Left hindlimb (tissue), 1 donor: Measurements from ENCODE around the gene TSGA10.
"Not testable (repeated sequence)": the region's sequence is repeated elsewhere in the genome, so short reads cannot be mapped to it uniquely, and the experiment has no call there.

Experiments
- DNase-seq: peaks from one replicate; pipeline ENCODE4 v3.0.0-alpha.2; 2018

The TSGA10 gene

DNA sequence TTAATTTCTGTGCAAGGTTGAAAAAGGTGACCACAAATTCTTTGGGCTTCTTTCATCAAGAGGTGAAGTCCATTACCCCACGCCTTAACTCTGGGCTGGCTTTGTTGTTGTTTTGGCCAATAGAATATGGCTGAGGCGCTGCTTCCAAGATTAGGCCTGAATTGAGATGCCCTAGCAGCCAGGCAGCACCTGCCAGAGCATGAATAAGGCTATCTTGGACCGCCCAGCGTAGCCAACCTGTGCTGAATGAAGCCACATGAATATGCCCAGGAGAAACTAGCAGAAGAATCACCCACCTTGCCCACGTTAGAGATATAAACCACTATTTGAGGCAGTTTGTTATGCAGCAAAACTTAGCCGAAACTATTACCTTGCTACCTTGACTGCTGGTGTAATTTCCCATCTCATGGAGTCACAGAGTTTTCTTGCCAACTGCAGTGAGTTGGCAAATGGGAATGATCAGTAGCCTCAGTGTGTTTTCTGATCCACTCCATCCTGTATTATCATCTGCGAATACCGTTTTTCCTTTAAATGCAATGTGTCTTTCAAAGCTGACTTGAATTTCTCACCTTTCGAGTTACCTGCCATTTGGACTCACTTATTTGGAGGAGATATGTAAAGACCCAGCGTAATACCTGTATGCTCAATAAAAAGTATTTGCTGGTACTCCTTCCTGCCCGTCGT lies 679 bp downstream of the TSGA10 start:
- no peak for DNase-seq

DNA sequence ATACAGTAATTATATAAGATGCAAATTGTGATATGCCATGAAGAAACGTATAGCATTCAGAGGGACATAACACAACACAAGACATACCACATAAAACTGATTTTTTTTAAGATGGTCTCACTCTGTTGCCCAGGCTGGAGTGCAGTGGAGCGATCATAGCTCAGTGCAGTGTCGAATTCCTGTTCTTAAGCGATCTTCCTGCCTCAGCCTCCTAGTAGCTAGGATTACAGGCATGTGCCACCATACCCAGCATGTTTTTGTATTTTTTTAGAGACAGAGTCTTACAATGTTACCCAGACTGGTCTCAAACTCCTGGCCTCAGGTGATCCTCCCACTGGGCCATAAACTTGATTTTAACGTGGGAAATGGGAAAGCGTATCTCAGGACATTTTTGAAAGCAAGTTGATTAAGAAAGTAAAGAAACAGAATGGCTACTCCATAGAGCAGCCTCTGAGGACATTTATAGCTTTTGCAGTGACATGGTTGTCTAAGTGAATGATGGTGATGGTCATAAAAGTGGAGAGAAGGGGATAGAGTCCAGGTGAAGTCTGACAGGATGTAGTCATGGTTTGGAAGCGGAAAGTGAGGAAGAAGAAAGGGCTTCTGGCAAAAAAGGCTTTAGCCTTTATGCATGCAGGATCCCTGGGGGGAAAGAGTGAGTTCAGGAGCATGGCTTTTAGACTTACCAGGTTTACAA lies 2.4 kb downstream of the TSGA10 start:
- DNase-seq, result no peak

DNA sequence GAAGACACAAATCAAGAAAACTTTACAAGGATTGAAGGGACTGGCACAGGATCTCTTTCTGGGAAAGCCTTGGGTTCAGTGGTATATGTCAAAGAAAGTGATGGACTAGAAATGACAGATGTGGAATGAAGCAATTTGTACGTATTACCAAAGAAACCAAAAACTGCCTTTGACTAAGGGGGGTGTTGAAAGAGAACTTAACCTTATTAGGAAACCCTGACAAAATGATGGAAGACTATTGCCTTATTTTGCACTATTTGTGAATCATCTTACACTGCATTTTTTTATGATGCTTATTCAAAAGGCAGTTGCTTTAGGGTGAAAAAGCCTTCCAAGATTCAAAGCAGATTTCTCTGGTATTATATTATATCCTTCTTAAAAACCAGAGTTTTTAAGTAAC lies 4.0 kb downstream of the TSGA10 start:
- DNase-seq, result no peak

DNA sequence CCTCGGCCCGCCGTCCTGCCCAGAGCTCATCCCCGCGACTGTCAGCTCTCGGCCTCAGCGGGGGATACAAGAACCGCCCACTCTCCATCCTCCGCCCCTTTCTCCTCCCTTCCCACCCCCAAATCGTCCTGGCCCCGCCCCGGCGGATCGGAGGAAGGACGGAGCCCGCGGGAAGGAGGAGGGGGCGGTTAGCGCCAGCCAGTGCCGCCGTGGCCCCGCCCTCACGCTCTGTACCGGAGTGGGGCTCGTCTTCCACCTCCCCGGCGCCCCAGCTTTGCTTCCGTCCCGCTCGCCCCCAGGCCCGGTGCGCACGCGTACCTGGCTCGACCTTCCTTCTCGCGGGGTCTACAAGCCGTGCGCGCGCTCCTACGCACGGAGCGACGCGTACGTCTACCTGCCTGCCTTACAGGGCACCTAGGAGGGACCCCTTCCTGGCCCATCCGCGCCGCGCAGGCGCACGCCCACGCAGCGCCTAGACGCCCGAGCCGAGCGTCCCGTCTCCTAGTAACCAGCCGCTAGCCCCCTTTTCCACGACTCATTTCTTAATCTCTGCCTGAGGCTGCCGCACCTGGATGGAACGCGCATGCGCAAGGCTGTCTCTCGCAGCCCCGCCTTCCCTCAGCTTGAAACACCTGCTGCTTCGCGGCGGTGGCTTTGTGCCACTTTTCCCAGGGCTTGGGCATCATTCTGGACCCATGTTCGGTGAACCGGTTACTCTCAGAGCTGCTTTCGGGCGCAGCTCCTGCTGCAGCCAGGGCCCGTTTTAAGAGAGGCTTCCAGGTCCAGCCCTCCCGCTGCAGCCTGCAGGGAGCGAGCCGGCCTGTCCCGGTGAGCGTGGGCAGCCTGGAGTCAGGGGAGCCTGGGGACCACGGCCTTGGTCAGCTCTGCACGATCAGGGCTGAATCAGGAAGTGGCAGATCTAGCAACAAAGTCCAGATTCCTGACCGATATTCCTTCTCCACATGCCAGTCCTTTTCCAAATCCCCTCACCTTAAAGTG lies 13.3 kb downstream of the TSGA10 start, which contains the start of gene C2orf15:
Gene C2orf15 (plus strand): TSS at position 598 of the 999 bp plus-strand sequence. CDS start 8,852 bp downstream, outside the sequence.
- peak; percentile 94 for DNase-seq

DNA sequence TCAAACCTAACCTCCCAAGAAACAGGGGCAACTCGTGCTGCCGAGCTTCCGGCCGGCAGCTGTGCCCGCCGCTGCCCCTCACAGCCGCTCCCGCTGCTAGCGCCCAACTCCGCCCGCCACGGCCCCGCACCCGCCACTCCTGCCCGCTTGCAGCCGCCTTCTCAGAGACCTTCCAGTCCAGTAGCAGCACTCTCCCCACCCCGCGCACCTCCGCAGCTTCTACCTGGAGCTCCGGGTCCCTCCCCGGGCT lies 14.0 kb downstream of the TSGA10 start:
- DNase-seq, result no peak

DNA sequence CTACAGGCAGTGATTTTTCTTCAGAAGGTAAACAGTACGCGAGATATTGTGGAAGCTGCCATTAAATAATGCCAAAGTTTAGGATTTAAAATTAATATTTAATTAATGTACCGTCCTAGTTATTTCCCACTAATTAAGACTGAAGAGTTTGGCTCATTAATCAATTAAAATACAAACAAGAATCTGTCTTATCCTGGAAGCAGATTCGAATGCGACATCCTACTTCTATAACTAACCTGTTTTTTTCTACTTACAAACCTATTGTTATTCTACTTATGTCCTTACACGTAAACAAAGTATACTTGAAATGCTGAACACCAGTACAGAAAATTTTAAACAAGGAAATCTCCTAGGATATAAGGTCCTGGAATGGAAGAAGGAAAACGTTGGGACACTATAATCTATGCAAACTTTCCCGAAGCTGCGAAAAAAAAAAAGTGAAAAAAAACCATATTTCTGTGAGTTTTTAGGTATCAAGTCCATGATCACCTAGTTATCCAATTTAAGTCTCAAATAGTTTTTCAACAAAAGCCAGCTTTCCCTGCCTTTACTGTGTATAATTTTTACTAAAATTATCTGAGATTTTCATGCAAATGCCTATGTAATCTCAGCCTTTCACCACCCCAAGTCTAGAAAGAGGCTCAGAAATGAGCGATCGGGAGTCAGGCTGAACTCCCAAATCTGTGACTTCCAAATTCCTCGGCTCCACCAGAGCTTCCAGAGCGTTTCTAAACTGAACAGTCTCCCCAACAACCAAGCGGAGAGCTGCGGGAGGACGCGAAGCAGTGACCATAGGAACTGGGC lies 14.5 kb downstream of the TSGA10 start:
- no peak for DNase-seq

DNA sequence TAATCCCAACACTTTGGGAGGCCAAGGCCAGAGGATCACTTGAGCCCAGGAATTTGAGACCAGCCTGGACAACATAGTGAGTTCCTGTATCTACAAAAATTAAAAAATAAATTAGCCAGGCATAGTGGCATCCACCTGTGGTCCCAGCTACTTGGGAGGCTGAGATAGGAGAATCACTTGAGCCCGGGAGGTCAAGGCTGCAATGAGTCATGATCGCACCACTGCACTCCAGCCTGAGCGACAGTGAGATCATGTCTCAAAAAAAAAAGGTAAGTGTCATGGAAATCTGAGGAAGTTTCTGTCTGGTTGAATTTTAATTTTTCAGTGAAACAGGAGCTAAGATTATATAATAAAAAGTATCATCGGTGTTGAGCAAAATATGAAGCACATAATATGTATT lies 15.7 kb downstream of the TSGA10 start:
- DNase-seq, result no peak

DNA sequence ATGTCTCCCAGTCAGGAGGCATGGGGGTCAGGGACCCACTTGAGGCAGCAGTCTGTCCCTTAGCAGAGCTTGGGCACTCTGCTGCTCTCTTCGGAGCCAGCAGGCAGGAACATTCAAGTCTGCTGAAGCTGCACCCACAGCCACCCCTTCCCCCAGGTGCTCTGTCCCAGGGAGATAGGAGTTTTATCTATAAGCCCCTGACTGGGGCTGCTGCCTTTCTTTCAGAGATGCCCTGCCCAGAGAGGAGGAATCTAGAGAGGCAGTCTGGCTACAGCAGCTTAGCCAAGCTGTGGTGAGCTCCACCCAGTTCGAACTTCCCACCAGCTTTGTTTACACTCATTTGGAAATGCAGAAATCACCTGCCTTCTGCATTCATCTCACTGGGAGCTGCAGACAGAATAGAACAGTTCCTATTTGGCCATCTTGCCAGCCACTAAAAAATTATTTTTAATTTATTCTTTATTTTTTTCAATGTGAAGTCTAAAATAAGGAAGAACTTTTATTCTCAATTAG lies 19.6 kb downstream of the TSGA10 start:
- not testable (repeated sequence) for DNase-seq

DNA sequence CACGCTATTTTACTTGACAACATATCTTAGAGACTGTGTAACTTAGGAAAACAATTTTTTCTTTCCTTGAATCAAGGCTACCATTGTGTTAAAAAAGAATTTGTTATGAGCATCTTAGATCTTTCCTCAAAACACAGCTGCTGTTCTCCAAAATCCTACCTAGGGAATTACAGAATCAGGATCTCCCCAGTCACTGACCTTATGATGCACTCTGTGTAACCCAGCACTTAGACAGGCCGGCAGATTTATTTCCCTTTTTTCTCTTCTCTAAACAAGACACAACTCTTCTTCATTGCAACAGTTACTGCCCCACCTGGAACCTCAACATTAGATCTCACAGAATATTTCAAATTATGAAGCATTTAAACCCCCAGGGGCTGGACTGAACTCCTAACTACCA lies 26.8 kb downstream of the TSGA10 start:
- no peak for DNase-seq

DNA sequence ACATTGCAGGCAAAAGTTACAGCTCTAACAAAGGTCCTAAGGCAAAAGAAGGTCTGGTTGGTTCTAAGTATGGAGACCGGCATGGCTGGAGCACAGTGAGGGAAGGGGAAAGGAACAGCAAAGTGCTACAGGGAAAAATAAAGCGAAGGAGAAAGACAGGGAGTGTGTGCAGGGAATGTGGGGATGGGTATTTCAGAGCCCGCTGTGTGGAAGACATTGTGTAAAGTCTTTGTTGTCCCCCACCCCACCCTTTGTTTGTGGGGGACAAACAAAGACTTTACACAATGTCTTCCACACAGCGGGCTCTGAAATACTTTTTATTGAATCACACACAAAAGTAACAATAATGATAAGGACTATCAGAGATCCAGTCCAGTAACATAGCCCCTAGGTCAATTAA lies 42.1 kb downstream of the TSGA10 start:
- DNase-seq, result no peak

DNA sequence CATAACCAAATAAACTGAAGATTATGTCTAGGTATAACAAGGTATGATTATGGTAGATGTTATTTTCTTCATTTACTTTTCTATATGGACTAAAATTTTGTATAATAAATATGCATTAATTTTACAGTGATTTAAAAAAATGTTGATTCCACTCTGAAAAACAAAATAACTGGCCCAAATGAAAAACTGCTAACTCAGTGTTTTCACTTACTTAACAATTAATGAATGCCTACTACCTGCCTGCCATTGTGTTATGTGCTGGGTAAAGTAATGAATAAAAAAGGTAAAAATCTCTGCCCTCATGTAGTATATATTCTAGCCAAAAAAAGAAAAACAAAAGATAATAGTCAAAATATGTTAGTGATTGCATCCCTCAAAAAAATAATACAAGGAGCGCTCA lies 42.8 kb downstream of the TSGA10 start:
- no peak for DNase-seq

DNA sequence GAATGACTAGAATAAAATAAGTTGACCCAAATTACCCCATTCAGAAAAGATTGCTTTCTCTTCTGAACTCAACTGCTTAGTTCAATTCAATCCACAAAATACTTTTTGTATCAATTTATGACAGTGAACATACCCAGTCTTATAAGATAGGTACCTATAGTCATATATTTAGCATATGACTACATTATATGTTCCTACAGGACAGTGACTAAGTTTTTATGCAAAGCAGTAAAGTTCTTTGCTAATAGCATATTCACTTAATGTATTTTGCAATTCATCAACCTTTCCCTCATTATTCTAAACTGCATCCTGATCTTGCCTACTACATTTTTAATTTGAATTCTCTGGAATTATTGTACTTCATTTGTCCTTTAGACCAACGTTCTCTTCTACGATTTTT lies 43.5 kb downstream of the TSGA10 start:
- no peak for DNase-seq

DNA sequence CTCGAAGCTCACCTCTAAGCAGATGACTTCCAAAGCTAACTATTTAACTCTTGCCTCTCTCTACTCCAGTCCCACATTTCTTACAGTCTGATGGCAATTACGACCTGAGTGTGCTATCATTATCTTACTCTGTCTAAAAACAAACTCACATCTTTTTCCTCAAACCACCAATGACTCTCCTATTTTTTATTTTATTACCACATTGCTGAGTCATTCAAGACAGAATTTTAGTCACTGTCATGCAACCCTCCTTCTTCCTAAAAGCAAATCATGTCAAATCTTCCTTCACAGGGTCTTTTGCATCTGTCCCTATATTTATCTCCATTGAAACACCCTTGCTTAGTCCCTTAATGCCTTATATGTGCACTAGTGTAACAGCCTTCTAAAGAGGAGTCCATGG lies 47.8 kb downstream of the TSGA10 start:
- no peak for DNase-seq

DNA sequence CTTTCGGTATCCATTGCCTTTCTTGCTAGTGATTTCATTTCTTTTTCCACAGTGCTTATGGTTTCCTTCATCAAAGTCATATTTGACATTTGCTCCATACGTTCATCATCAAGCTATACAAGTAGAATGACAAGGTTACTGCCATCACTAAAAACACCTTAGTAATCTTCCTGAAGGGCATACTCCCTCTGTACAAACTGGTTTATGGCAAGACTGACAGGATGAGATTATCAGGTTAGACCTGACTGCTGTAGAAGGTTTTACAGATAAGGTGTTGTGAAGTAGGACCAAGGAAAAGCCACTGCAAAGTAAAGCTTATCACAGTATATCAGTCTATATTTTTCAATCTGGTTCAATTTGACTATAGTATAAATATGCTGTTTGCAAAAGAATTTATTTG lies 50.7 kb downstream of the TSGA10 start:
- no peak for DNase-seq

DNA sequence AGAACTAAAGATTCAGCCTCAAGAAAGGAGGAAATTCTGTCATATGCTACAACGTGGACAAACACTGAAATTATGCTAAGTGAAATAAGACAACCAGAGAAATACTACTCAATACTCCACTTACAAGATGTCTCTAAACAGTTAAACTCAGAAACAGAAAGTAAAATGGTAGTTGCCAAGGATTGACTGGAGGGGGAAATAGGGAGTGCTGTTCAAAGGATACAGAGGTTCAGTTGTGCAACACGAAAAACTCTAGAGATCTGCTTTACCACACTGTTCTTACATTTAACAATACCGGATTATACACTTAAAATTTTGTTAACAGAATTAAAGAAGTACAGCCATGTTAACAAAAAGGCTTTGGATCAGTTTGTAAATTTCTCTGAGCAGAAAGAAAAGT lies 53.0 kb downstream of the TSGA10 start:
- no peak for DNase-seq

DNA sequence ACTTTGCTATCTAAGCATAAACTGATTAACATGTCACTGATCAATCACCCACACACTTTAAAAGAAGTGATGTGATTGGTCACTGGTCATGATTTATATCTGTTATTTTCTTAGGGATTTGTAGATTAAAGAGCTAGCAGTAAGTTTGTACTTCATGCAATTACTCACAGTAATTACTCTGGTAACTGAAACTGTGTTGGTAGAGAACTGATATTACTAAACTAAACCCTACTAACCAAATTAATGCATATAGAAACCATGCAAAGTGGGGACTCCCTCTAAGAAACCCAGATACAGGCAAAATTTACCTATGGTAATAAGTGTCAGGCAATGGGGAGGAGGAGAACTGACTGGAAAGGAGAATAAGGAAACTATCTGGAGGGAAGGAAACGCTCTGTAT lies 58.0 kb downstream of the TSGA10 start:
- no peak for DNase-seq

DNA sequence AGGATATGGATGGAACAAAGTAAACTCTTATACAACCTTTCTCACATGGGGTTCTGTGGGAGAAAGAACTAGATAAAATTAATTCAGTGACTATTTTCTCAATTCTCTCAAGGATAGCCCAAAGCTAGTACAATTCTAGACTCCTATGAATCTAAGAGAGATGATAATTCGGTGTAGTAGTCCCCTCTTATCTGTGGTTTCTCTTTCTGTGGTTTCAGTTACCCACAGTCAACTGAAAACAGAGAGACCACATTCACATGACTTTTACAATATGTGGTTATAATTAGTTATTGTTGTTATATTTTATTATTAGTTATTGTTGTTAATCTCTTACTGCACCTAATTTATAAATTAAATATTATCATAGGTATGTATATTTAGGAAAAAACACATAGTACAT lies 66.7 kb downstream of the TSGA10 start:
- no peak for DNase-seq

DNA sequence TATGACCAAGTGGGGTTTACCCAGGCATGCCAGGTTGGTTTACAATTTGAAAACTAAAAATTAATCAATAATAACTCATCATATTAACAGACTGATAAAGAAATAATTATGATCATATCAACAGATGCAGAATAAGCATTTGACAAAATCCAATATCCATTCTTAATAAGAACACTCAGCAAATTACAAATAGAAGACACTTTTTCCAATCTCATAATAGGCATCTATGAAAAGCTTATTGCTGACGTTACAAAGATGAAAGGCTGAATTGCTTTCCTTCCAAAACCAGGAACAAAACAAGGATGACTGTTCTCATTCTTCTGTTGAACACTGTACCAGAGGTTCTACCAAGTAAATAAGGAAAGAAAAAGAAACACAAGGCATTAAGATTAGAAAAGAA lies 68.4 kb downstream of the TSGA10 start:
- DNase-seq, result no peak

DNA sequence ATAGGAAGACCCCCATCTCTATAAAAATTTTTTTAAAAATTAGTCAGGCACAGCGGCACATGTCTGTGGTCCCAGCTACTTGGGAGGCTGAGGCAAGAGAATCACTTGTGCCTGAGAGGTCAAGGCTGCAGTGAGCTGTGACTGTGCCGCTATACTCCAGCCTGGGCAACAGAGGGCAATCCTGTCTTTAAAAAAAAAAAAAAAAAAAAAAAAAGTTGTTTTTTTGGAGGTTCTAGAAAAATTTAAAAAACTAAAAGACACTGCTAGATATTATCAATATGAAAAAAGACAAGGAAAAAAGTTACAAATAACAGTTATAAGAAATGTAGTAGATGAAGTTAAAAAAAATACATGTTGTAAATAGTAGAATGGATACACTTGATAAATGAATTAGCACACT lies 69.3 kb downstream of the TSGA10 start:
- no peak for DNase-seq

DNA sequence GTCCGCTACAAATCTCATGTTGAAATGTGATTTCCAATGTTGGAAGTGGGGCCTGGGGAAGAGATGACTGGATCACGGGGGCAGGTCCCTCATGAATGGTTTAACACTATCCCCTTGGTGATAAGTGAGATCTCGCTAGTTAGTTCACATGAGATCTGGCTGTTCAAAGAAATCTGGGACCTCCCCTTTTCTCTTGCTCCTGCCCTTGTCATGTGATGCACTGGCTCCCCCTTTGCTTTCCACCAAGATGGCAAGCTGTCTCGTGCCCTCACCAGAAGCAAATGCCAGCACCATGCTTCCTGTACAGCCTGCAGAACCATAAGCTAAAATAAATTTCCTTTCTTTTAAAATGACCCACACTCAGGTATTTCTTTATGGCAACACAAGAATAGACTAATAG lies 70.5 kb downstream of the TSGA10 start:
- no peak for DNase-seq

DNA sequence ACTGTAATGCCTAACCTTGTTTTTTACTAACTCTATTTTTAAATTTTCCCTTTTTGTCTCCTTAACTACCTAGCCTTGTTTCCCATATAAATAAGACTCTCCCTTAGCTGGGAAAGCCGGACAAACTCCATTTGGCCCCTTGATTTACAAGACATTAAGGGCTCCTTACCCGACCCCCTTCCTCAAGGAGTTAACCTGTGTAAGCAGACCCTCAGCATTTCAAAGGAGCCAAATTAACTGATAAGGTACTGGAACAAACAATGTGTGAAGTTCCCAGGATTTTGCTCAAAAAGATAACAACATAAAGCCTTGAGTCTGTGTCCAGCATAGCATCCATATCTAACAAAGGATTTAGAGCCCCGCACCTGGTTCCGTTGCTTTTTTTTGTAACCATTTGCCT lies 72.9 kb downstream of the TSGA10 start:
- DNase-seq, result no peak

DNA sequence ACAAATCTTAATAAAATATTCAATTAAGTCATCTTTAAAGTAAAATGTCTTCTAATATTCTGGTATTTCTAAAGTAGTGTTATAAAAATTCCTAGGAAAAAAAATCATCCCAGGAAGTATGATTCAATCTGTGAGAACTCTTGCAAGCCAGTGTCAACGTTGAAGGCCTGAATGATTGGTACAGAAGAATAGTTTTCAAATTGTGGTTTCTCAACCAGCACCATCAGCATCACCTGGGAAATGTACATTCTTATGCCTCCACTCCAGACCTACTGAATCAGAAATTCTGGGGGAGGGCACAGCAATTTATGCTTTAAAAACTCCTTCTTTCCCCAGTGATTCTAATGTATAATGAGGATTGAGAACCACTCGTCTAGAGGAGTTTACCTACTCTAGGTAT lies 75.5 kb downstream of the TSGA10 start:
- DNase-seq, result no peak

DNA sequence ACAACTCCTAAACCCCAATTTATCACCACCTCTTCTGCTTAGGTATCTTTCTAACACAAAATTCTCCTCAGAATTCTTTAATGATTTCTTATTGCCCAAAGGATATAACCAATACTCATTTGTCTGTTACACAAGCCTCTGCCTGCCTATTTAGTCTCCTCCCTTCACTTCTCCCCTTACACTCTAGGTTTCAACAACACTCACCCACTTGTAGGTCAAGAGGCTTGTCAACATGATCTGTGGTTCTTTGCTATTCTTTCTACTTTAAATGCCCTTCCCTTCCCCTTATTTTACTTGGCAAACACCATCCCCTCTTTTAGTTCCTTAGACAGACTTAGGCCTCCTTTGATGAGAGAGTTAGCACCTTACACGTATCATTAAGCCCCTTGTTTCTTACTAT lies 82.2 kb downstream of the TSGA10 start:
- DNase-seq, result no peak
